SK-N-SH (cell line): Measurements from ENCODE around the gene EXOC6.

Source experiments
- EP300 ChIP-seq, 2 experiments: IDR thresholded peaks; 2 replicates each; pipeline versions ENCODE4 v1.4.0 to v1.6.1; 2012; ENCODE audit warnings: borderline replicate concordance in 1 of 2, low read depth in 1 of 2, low read length in 1 of 2
- EZH2phosphoT487 ChIP-seq: fragments of 200-600 bp; sonication (generic); IDR thresholded peaks from 2 replicates; pipeline ENCODE4 v1.6.1; 2017; ENCODE audit warnings: low read depth, mixed run types, mild to moderate bottlenecking, antibody characterized with exemption, moderate library complexity, borderline replicate concordance
- FOXM1 ChIP-seq: IDR thresholded peaks from 2 replicates; pipeline ENCODE4 v1.4.0; 2012; ENCODE audit warnings: low read depth, mild to moderate bottlenecking
- POLR2AphosphoS5 ChIP-seq: IDR thresholded peaks from 2 replicates; pipeline ENCODE4 v1.6.1; 2012; ENCODE audit warnings: low read depth, low read length
- SIN3A ChIP-seq: IDR thresholded peaks from 2 replicates; pipeline ENCODE4 v1.6.1; 2012; ENCODE audit warnings: low read depth, mild to moderate bottlenecking, low read length, moderate library complexity, borderline replicate concordance
- USF2 ChIP-seq: fragments of 150-350 bp; IDR thresholded peaks from 2 replicates; pipeline ENCODE4 v1.6.1; 2017; ENCODE audit warnings: antibody characterized with exemption, low read length, low read depth, borderline replicate concordance
- YY1 ChIP-seq: IDR thresholded peaks from 2 replicates; pipeline ENCODE4 v1.4.0; 2012; ENCODE audit warnings: low read depth, mild to moderate bottlenecking
- TF ChIP-seq, protein P1 (sequence below): fragments of 200-600 bp; sonication (generic); IDR thresholded peaks from 2 replicates; pipeline ENCODE4 v1.6.1; 2017; ENCODE audit warnings: antibody characterized with exemption, mild to moderate bottlenecking, moderate library complexity

DNA sequence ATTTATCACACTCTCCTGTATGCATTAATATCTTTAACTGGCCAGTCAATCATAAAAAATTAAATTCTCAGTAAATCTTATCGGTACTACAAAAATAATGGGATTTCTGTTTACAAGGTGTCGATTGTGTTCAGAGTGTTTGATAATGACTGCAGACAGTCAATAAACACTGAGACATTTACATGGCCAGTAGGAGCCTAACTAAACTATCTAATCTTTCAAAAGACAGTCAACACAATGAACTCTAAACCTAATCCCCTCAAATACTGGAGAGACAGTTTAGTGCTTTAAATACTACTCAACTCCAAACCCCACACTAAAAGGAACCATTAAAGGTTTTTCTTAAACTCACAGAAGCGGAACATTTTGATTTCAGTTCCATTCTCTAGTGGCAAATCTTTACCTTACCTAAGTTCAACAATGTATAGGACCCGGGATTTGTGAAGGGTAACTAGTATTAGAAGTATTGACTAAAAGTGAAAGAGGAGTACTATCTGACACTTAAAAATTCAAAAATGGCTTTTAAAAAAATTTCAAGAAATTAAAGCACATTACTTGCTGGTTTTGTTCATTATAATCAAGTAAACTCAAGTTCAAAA is 37.3 kb upstream of the EXOC6 start:
- TF ChIP-seq, protein P1, sequence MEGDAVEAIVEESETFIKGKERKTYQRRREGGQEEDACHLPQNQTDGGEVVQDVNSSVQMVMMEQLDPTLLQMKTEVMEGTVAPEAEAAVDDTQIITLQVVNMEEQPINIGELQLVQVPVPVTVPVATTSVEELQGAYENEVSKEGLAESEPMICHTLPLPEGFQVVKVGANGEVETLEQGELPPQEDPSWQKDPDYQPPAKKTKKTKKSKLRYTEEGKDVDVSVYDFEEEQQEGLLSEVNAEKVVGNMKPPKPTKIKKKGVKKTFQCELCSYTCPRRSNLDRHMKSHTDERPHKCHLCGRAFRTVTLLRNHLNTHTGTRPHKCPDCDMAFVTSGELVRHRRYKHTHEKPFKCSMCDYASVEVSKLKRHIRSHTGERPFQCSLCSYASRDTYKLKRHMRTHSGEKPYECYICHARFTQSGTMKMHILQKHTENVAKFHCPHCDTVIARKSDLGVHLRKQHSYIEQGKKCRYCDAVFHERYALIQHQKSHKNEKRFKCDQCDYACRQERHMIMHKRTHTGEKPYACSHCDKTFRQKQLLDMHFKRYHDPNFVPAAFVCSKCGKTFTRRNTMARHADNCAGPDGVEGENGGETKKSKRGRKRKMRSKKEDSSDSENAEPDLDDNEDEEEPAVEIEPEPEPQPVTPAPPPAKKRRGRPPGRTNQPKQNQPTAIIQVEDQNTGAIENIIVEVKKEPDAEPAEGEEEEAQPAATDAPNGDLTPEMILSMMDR = no peak
- no peak for TF ChIP-seq POLR2AphosphoS5
- TF ChIP-seq FOXM1 = no peak
- no peak for TF ChIP-seq SIN3A
- TF ChIP-seq EZH2phosphoT487 = no peak
- no peak for TF ChIP-seq USF2
- TF ChIP-seq EP300 (IDR thresholded peaks at IDR 0.05; ENCODE audit: borderline replicate concordance in 1 of 2, low read depth in 1 of 2, low read length in 1 of 2) = no peak
- TF ChIP-seq YY1 = no peak
